Neural crest cell (in vitro differentiated cells): ENCODE measurements around the gene TSEN54. TPM values are rescaled to one million over a fixed set of nuclear protein-coding genes. Genes with fewer than 3 reads are reported as not detected.
A peak's percentile ranks its signal among the peaks of the same experiment; 100 is the strongest.

ENCODE experiments used
- DNase-seq: peaks from one replicate; pipeline ENCODE4 v3.0.0; 2021; ENCODE audit warnings: low read depth, mixed read lengths, low spot score
- H3K27ac Mint-ChIP-seq: one replicate; pipeline ENCODE4 v1.8.0; 2021; ENCODE audit warnings: mild to moderate bottlenecking, mixed read lengths; ENCODE audit not compliant: unreplicated experiment
- H3K27me3 Mint-ChIP-seq: 2 replicates; pipeline ENCODE4 v1.8.0; 2021; ENCODE audit warnings: low read depth, mild to moderate bottlenecking, mixed read lengths
- H3K36me3 Mint-ChIP-seq: 2 replicates; pipeline ENCODE4 v1.8.0; 2021; ENCODE audit warnings: low read depth, mild to moderate bottlenecking, mixed read lengths
- H3K4me1 Mint-ChIP-seq: 2 replicates; pipeline ENCODE4 v1.8.0; 2021; ENCODE audit warnings: mixed read lengths
- H3K4me3 Mint-ChIP-seq: one replicate; pipeline ENCODE4 v1.8.0; 2021; ENCODE audit warnings: mild to moderate bottlenecking, mixed read lengths
- H3K9me3 Mint-ChIP-seq: 2 replicates; pipeline ENCODE4 v1.8.0; 2021; ENCODE audit warnings: mixed read lengths
- CTCF ChIP-seq: fragments of 200-600 bp; sonication (generic); conservative IDR thresholded peaks from 2 replicates; pipeline ENCODE4 v1.5.0; 2021; ENCODE audit warnings: antibody characterized with exemption, mild to moderate bottlenecking
- total RNA-seq: library from RNA; stranded (reverse); gene quantifications from 2 replicates; pipeline ENCODE4 v1.2.1, GENCODE V29; 2021

TSEN54 gene
- total RNA-seq, 1 donor from 2014 or later = 48.1 TPM

GRCh38 chr17:75514299-75514918, 1.9 kb upstream of the TSEN54 start:
- H3K4me3 Mint-ChIP-seq = peak overlapping the region; percentile 87
- H3K4me1 Mint-ChIP-seq = peaks cover 42% of the 10 kb centered on the region
- no peak overlapping the region for H3K27ac Mint-ChIP-seq
- H3K36me3 Mint-ChIP-seq = peaks cover 3% of the 10 kb centered on the region
- H3K27me3 Mint-ChIP-seq = no peaks in the 10 kb centered on the region
- DNase-seq = no peak
- H3K9me3 Mint-ChIP-seq = no peaks in the 10 kb centered on the region
- no peak for TF ChIP-seq CTCF

- no peak for DNase-seq
- Mint-ChIP-seq H3K36me3 (peaks cover 3% of the 10 kb centered on the region), H3K4me1 (peaks cover 38% of the 10 kb centered on the region)
These were observed 1.3 kb upstream of the TSEN54 start for GRCh38 chr17:75514919-75515495.

GRCh38 chr17:75515496-75516254, 653 bp upstream of the TSEN54 start, which contains the start of gene CASKIN2:
CASKIN2 (minus strand) TSS chr17:75515537; CDS start chr17:75513804, 1,733 bp downstream.
- TF ChIP-seq CTCF = peak; percentile 99
- no peaks in the 10 kb centered on the region for H3K27me3 Mint-ChIP-seq
- peaks cover 3% of the 10 kb centered on the region for H3K36me3 Mint-ChIP-seq
- peak; percentile 94 for DNase-seq
- H3K4me1 Mint-ChIP-seq = peaks cover 32% of the 10 kb centered on the region
- no peak within 1 kb of the TSS for H3K27ac Mint-ChIP-seq
- H3K9me3 Mint-ChIP-seq = no peaks in the 10 kb centered on the region
- peak within 1 kb of the TSS; percentile 91 for H3K4me3 Mint-ChIP-seq

More at GRCh38 chr17:75514919-75515495, 1.3 kb upstream of the TSEN54 start:
- no peaks in the 10 kb centered on the region for H3K9me3 Mint-ChIP-seq
- no peak for TF ChIP-seq CTCF
- H3K27me3 Mint-ChIP-seq = no peaks in the 10 kb centered on the region
- H3K4me3 Mint-ChIP-seq = peak overlapping the region; percentile 91
- H3K27ac Mint-ChIP-seq = no peak overlapping the region

- no peak overlapping the region for H3K27ac Mint-ChIP-seq
- TF ChIP-seq CTCF = no peak
- peak overlapping the region; percentile 90 for H3K4me3 Mint-ChIP-seq
- H3K4me1 Mint-ChIP-seq = peaks cover 32% of the 10 kb centered on the region
- H3K27me3 Mint-ChIP-seq = no peaks in the 10 kb centered on the region
- peak; percentile 50 for DNase-seq
- peaks cover 3% of the 10 kb centered on the region for H3K36me3 Mint-ChIP-seq
- no peaks in the 10 kb centered on the region for H3K9me3 Mint-ChIP-seq
These were observed 430 bp downstream of the TSEN54 start for GRCh38 chr17:75516619-75517296.

GRCh38 chr17:75517297-75517865, 1.1 kb downstream of the TSEN54 start:
- H3K36me3 Mint-ChIP-seq = peaks cover 3% of the 10 kb centered on the region

More at GRCh38 chr17:75517297-75517865, 1.1 kb downstream of the TSEN54 start:
- no peak for TF ChIP-seq CTCF
- no peaks in the 10 kb centered on the region for H3K9me3 Mint-ChIP-seq
- H3K4me3 Mint-ChIP-seq = peak overlapping the region; percentile 90
- H3K27ac Mint-ChIP-seq = no peak overlapping the region
- no peaks in the 10 kb centered on the region for H3K27me3 Mint-ChIP-seq
- no peak for DNase-seq
- H3K4me1 Mint-ChIP-seq = peaks cover 30% of the 10 kb centered on the region
